Calu3 (cell line): ENCODE measurements around the gene OTOG. TPM values are rescaled to one million over a fixed set of nuclear protein-coding genes. Genes with fewer than 3 reads are reported as not detected.

Experiments
- BruUV-seq: library from RNA; stranded (reverse); fragments of 400-500 nt; replicated peaks from 2 replicates; lab custom pipeline; 2021; lab: Mats Ljungman, UMichigan
- CTCF ChIA-PET: fragments of 300-600 bp; sonication (Branson Sonifier 250); formaldehyde crosslinking; loops from one replicate; lab custom pipeline; 2022; ENCODE audit warnings: antibody characterized with exemption; lab: Charles Lee
- DNase-seq: peaks from one replicate; pipeline ENCODE4 v3.0.0; 2022
- H3K27ac Mint-ChIP-seq: one replicate; pipeline ENCODE4 v1.8.0; 2022; ENCODE audit warnings: mixed read lengths; ENCODE audit not compliant: unreplicated experiment
- H3K27me3 Mint-ChIP-seq: one replicate; pipeline ENCODE4 v1.8.0; 2022; ENCODE audit warnings: mixed read lengths; ENCODE audit not compliant: unreplicated experiment
- H3K36me3 Mint-ChIP-seq: one replicate; pipeline ENCODE4 v1.8.0; 2022; ENCODE audit warnings: mild to moderate bottlenecking, moderate library complexity, mixed read lengths; ENCODE audit not compliant: insufficient read depth, unreplicated experiment
- H3K4me1 Mint-ChIP-seq: one replicate; pipeline ENCODE4 v1.8.0; 2022; ENCODE audit warnings: mild to moderate bottlenecking, low read depth, mixed read lengths; ENCODE audit not compliant: unreplicated experiment
- H3K4me3 Mint-ChIP-seq: one replicate; pipeline ENCODE4 v1.8.0; 2022; ENCODE audit warnings: mild to moderate bottlenecking, low read depth, moderate library complexity, mixed read lengths; ENCODE audit not compliant: unreplicated experiment
- H3K9me3 Mint-ChIP-seq: one replicate; pipeline ENCODE4 v1.8.0; 2022; ENCODE audit warnings: low read depth, mixed read lengths; ENCODE audit not compliant: unreplicated experiment
- intact Hi-C: fragments of 100-400 bp; cut with micrococcal nuclease; formaldehyde crosslinking; loops from one replicate; pipeline ENCODE4 v1.10.0; 2022; ENCODE audit not compliant: unreplicated experiment
- total RNA-seq: library from RNA; stranded (reverse); gene quantifications from 2 replicates; pipeline ENCODE4 v1.2.3, GENCODE V29; 2022
- TF ChIP-seq, protein P1 (sequence below): fragments of 200-600 bp; IDR thresholded peaks from one replicate; pipeline ENCODE4 v1.8.0; 2022; ENCODE audit warnings: antibody characterized with exemption; ENCODE audit not compliant: unreplicated experiment

Gene OTOG
- total RNA-seq, 1 experiment from 2014 or later = not detected

DNA sequence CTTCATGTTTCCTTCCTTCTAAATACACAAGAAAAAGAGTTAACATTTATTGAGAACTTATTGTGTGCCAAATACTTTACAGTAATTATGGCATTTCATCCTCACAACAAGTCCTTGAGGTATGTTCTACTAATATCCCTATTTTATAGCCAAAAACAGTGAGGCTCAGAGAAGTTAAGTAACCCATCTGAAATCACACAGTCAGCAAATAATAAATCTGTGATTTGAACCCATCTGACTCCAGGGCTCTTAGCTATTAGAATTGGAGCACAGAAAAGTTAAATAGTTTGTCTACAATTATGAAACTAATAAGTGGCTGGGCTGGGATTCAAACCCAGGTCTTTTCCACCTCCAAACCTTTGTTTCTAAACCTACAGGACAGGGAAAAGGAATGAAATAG lies 135.8 kb downstream of the OTOG start:
- Mint-ChIP-seq H3K36me3 (no peaks in the 10 kb centered on the region), H3K27me3 (no peaks in the 10 kb centered on the region), H3K4me3 (no peak overlapping the region), H3K27ac (peak overlapping the region; percentile 83), H3K9me3 (no peaks in the 10 kb centered on the region), H3K4me1 (peaks cover 25% of the 10 kb centered on the region)
- CTCF ChIA-PET = interaction anchor here (1.0 to 1.2 kb wide), 2 partner anchors 11 to 47 kb away, joined by 3 to 4 read pairs; no protein-coding TSS in a partner anchor
- TF ChIP-seq, protein P1, sequence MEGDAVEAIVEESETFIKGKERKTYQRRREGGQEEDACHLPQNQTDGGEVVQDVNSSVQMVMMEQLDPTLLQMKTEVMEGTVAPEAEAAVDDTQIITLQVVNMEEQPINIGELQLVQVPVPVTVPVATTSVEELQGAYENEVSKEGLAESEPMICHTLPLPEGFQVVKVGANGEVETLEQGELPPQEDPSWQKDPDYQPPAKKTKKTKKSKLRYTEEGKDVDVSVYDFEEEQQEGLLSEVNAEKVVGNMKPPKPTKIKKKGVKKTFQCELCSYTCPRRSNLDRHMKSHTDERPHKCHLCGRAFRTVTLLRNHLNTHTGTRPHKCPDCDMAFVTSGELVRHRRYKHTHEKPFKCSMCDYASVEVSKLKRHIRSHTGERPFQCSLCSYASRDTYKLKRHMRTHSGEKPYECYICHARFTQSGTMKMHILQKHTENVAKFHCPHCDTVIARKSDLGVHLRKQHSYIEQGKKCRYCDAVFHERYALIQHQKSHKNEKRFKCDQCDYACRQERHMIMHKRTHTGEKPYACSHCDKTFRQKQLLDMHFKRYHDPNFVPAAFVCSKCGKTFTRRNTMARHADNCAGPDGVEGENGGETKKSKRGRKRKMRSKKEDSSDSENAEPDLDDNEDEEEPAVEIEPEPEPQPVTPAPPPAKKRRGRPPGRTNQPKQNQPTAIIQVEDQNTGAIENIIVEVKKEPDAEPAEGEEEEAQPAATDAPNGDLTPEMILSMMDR = no peak
- no peak for DNase-seq
- no TSS peak for BruUV-seq
- intact Hi-C loops = no loop called here

GRCh38 chr11:17683377-17684161 lies 136.5 kb downstream of the OTOG start:
- no peaks in the 10 kb centered on the region for H3K27me3 Mint-ChIP-seq
- BruUV-seq = no TSS peak
- peak overlapping the region; percentile 83 for H3K27ac Mint-ChIP-seq
- H3K4me3 Mint-ChIP-seq = no peak overlapping the region
- CTCF ChIA-PET = interaction anchor here (1.0 to 1.2 kb wide), 2 partner anchors 10 to 48 kb away, joined by 3 to 4 read pairs; no protein-coding TSS in a partner anchor
- intact Hi-C loops = no loop called here
- TF ChIP-seq, protein P1 = no peak
- no peaks in the 10 kb centered on the region for H3K9me3 Mint-ChIP-seq
- no peaks in the 10 kb centered on the region for H3K36me3 Mint-ChIP-seq
- DNase-seq = peak; percentile 75
- peaks cover 25% of the 10 kb centered on the region for H3K4me1 Mint-ChIP-seq

- no TSS peak for BruUV-seq
- intact Hi-C loops = no loop called here
- Mint-ChIP-seq H3K27me3 (no peaks in the 10 kb centered on the region), H3K27ac (no peak overlapping the region), H3K9me3 (no peaks in the 10 kb centered on the region), H3K36me3 (no peaks in the 10 kb centered on the region), H3K4me1 (peaks cover 25% of the 10 kb centered on the region), H3K4me3 (no peak overlapping the region)
- no peak for DNase-seq
- TF ChIP-seq, protein P1 = no peak
- CTCF ChIA-PET = no interaction called here
Observed at GRCh38 chr11:17684550-17684949, 137.5 kb downstream of the OTOG start.

DNA sequence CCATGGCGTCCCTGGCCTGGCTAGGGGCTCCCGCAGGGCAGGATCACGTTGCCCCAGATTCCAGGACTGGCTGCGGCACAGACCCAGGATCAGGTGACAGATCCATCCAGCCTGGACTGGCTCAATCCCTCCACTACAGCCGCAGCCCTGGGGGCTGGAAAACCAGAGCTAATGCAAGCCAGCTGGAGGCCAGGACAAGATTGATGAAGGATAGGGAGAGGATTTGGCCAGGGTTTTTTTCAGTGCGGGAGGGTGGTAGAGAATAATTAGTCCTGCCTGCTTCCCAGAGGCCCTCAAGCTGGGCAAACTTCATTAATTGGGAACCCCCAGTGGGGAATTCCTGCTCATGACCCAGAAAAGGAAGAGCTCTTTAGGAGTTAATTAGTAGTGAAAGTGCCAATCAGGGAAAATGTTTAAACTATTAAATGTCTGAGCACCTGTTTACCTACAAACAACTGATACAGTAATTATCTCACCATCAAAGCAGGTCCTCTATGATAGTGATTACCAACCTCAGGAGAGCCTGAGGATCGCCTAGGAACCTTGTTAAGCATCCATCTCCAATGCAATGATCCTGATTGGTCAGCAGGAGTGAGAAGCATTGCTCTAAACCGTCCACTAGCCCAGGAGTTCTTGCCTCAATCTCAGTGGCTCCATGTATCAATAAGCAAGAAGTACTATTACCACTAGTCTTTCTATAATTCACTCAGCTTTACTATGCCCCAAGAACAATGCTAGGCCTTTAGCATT lies 139.3 kb downstream of the OTOG start:
- intact Hi-C loops = no loop called here
- Mint-ChIP-seq H3K9me3 (no peaks in the 10 kb centered on the region), H3K4me3 (no peak overlapping the region), H3K27me3 (peaks cover 3% of the 10 kb centered on the region), H3K27ac (no peak overlapping the region), H3K4me1 (peaks cover 25% of the 10 kb centered on the region), H3K36me3 (no peaks in the 10 kb centered on the region)
- TF ChIP-seq, protein P1 = no peak
- no peak for DNase-seq
- BruUV-seq = no TSS peak
- CTCF ChIA-PET = no interaction called here
